ENCODE measurements around the gene FAS.

DNA sequence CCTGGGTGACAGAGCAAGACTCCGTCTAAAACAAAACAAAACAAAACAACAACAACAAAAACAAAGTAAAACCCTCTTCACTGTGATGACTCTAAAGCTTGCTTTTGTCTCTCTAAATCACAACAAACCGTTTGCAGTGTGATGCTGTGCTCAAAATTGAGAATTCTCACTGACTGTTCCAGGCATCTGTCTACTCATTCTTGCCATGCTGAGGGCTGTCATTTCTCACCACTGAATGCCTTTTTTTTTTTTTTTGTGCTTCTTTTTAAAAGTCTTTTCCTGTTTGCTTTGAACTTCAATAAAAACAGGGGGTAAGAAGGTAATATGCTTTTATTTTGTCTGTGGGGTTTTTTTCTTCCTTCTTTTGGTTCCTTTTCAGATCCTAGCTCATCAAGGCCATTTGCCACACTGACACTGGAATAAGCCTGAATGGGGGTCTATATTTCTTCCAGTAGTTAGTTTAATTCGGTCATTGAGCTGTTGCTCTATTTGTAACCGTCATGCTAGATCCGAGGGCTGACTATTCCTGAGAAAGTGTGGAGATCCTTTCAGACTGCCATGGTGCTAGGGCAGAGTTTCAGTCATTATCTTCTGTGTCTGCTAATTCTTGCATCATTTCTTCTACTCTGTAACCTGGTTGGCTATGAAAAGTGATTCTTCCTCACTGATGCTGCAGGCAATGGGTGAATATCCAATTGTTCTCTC lies 10.6 kb downstream of the FAS start:
- TF ChIP-seq, protein P1, sequence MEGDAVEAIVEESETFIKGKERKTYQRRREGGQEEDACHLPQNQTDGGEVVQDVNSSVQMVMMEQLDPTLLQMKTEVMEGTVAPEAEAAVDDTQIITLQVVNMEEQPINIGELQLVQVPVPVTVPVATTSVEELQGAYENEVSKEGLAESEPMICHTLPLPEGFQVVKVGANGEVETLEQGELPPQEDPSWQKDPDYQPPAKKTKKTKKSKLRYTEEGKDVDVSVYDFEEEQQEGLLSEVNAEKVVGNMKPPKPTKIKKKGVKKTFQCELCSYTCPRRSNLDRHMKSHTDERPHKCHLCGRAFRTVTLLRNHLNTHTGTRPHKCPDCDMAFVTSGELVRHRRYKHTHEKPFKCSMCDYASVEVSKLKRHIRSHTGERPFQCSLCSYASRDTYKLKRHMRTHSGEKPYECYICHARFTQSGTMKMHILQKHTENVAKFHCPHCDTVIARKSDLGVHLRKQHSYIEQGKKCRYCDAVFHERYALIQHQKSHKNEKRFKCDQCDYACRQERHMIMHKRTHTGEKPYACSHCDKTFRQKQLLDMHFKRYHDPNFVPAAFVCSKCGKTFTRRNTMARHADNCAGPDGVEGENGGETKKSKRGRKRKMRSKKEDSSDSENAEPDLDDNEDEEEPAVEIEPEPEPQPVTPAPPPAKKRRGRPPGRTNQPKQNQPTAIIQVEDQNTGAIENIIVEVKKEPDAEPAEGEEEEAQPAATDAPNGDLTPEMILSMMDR (IDR thresholded peaks at IDR 0.05): no peak
- no peak for TF ChIP-seq POLR2A (IDR thresholded peaks at IDR 0.05)
